CD4-positive, alpha-beta T cell treated with Interleukin-15 for 4 hours (primary cell): ENCODE measurements around the gene KIF15.

Experiments used
- DNase-seq: peaks from one replicate; pipeline ENCODE4 v3.0.0-alpha.2; 2020; ENCODE audit warnings: low spot score

KIF15 gene

GRCh38 chr3:44877333-44877732 lies 115.7 kb downstream of the KIF15 start:
- DNase-seq, result no peak

DNA sequence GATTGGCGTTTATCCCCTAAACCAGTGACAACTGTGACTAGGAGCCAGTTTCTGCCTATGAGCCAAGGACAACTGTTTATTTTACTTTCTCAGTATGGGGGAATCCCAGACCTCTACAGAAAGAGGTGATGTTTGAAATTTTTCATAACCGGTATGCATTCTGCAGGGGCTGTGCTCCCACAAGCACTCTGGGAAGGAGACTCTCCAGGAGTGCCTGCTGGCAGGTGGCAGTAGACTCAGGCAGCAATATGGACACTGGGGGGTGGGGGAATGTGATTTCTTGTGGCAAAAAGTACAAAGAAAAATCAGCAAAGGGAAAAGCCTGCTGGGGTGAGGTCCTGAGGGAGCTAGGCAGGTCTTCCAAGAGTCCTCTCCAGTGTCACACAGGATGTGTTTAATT lies 118.7 kb downstream of the KIF15 start:
- DNase-seq, result no peak

- DNase-seq, result no peak
These were observed 121.8 kb downstream of the KIF15 start for GRCh38 chr3:44883213-44883955.

- no peak for DNase-seq
These were observed 122.4 kb downstream of the KIF15 start for GRCh38 chr3:44883999-44884431.

DNA sequence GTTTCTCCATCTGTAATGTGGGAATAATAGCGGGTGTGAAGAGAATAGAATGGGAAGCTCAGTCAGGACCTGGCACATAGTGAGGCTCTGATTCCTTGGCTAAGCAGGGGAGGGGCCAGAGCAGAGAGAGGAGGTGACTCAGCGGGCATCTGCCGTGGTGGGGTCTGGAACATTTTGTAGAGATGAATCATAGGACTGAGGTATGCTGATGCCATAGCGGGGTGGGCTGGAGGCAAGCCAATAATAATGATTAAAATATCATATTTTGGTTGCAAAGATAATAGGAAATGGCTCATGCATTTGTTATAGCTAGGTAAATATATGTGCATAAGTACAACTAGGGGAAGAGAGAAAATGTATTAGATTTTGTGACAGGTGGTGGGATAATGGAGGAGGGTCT lies 124.0 kb downstream of the KIF15 start:
- no peak for DNase-seq

GRCh38 chr3:44886561-44886960 lies 125.0 kb downstream of the KIF15 start:
- DNase-seq, result no peak

GRCh38 chr3:44887101-44887500 lies 125.5 kb downstream of the KIF15 start:
- DNase-seq, result no peak

- no peak for DNase-seq
These were observed 128.7 kb downstream of the KIF15 start for GRCh38 chr3:44890258-44890657.

DNA sequence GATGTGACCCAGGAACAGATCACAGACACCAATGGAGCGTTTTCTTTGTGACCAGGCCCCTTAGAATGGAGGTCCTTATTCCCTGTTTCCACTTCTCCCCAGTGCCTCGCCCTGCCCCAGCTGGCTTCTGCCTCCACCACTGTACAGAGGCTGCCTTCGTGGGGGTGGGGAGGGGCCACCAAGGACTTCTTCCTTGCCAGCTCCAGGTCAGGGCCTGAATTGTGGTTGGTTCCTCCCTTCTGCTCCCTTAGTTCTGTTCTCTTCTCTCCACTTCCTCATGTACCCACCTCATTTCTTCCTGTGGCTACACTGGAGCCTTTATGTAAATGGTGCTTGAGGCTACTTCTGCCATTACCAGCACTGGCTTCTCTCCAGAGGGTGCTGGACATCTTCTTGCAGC lies 129.3 kb downstream of the KIF15 start:
- DNase-seq, result no peak

DNA sequence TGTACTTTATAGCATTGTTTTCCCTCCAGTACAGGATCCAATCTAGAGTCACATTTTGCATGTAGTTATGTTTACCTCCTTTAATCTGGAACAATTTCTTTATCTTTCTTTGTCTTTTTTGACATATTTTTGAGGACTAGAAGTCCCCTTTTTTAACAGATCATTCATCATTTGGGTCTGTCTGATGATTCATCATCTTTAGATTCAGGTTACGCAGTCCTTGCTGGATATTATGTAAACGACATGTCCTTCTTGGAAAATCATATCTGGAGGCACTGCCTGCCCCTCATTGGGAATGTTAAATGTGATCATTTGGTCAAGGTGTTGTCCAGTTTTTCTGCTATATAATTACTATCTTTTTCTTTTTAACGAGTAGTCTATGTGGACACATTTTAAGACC lies 131.1 kb downstream of the KIF15 start:
- DNase-seq, result no peak

- no peak for DNase-seq
These were observed 131.5 kb downstream of the KIF15 start for GRCh38 chr3:44893097-44893496.

GRCh38 chr3:44894485-44894884 lies 132.9 kb downstream of the KIF15 start:
- DNase-seq, result no peak

DNA sequence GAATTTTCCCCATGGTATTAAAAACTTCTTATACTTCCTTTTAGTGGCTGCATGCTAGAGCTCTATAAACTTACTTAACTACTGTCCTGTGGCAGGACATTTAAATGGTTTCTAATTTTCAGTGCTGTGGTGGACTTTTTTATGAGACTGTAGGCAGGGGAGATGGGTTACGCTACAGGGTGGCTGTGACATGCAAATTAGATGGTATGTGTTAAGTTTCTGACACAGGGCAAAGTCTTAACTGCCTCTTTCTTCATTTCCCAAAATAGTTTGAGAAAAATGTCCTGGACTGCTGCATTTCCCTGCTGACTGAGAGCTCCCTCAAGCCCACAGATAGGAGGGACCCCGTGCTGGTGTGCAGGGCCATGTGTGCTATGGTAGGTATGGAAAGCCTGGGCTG lies 134.8 kb downstream of the KIF15 start:
- DNase-seq, result no peak

- DNase-seq, result no peak
These were observed 138.2 kb downstream of the KIF15 start for GRCh38 chr3:44899683-44900367.

GRCh38 chr3:44902628-44903027 lies 141.0 kb downstream of the KIF15 start:
- no peak for DNase-seq
